ENCODE data around the gene CNTN6. TPM values are rescaled to one million over a fixed set of nuclear protein-coding genes. Genes with fewer than 3 reads are reported as not detected.

CNTN6 gene
- total RNA-seq, 1 experiment from 2014 or later: not detected

DNA sequence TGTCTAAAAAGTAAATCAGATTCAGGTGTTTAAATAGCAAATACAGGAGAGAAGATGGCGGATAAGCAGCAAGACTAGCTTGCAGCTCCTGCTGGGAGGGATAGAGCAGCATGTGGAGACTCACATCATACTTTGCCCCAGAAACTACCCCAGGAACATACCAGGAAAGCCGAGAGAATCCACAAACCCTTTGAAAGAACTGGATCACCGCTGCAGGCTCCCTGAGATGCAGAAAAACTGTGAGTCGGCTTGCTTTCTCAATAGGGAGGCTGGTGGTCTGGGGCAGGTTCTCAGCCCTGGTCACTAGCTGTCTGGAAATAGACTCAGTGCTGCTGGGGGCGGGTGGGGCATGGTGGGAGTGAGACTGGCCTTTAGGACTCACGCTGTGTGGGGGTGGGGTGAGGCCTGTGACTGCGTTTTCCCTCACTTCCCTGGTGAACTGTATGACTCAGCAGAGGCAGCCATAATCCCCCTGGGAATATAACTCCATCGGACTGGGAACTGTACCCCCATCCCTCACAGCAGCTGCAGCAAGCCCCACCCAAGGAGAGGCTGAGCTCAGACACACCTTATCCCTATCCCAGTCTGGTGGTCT lies 142.8 kb downstream of the CNTN6 start:
- no peak overlapping the region for H3K27ac Mint-ChIP-seq
- H3K36me3 Mint-ChIP-seq: peaks cover 70% of the 10 kb centered on the region
- no peak overlapping the region for H3K4me3 Mint-ChIP-seq
- ATAC-seq: no peak
- ChIA-PET CTCF (no interaction called here), POLR2A (interaction anchor here (0.6 kb wide), 1 partner anchor 13 kb away, joined by 3 read pairs; no protein-coding TSS in a partner anchor)
- no peak for DNase-seq (ENCODE audit: low spot score)
- no peaks in the 10 kb centered on the region for H3K4me1 Mint-ChIP-seq
- TF ChIP-seq TEAD4 (CRISPR knock-in tag; IDR thresholded peaks at IDR 0.05): no peak
- no peak for TF ChIP-seq MXD4 (CRISPR knock-in tag; IDR thresholded peaks at IDR 0.05; ENCODE audit: borderline replicate concordance)
- TF ChIP-seq ZNF317 (CRISPR knock-in tag; IDR thresholded peaks at IDR 0.05; ENCODE audit: borderline replicate concordance, low read depth): no peak
- no peak for TF ChIP-seq JUN (CRISPR knock-in tag; IDR thresholded peaks at IDR 0.05)
- TF ChIP-seq ZNF396 (CRISPR knock-in tag; IDR thresholded peaks at IDR 0.05; ENCODE audit: borderline replicate concordance): no peak
- no peak for TF ChIP-seq NFE2L1 (CRISPR knock-in tag; IDR thresholded peaks at IDR 0.05)
- TF ChIP-seq CBFB (CRISPR knock-in tag; IDR thresholded peaks at IDR 0.05; ENCODE audit: low read depth): no peak
- TF ChIP-seq, protein P1, sequence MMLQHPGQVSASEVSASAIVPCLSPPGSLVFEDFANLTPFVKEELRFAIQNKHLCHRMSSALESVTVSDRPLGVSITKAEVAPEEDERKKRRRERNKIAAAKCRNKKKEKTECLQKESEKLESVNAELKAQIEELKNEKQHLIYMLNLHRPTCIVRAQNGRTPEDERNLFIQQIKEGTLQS (CRISPR knock-in tag; conservative IDR thresholded peaks at IDR 0.05): no peak
- H3K9me3 Mint-ChIP-seq: peaks cover 72% of the 10 kb centered on the region
- peaks cover 5% of the 10 kb centered on the region; the same call in 1 of the 2 replicates for H3K27me3 Mint-ChIP-seq (ENCODE audit: low read depth)

DNA sequence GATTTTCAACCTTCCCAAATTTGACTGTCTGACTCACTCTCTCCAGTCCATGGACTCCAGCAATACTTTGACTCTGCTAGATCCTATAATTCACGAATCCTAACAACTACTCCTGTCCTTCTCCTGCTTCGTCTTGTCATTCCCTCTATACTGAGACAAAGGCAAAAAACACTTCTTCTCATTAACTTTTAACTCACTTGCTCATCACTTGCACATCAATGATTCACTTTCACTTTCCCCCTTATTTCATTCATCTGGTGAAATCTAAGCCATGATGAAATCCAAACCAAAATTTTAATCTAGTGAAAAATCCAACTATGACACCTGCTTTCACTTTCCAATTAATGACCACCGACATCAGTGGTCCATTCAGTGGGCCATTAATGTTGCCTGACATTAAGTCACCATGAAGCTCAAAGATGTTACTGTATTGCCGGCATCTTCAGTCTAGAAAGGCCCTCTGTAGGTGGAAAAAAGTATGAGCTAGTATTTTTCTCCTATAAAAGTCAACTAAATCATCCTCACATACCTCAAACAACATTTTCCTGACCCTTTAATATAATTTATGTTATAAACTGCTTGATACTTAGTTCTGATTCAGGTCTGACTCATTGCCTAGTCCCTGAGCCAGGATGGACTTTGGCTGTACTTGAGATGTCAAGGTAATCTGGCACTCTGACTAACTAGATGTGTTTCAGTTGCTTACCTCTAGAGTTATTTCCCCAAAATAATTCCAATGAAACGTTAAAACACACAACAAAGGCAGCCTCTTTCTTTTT lies 158.6 kb downstream of the CNTN6 start:
- DNase-seq (ENCODE audit: low spot score): no peak
- no peak for ATAC-seq
- Mint-ChIP-seq H3K27ac (no peak overlapping the region), H3K4me3 (no peak overlapping the region), H3K36me3 (peaks cover 59% of the 10 kb centered on the region), H3K4me1 (no peaks in the 10 kb centered on the region), H3K27me3 (ENCODE audit: low read depth) (peaks cover 10% of the 10 kb centered on the region), H3K9me3 (peaks cover 73% of the 10 kb centered on the region)
- ChIA-PET POLR2A (no interaction called here), CTCF (no interaction called here)
- TF ChIP-seq TEAD4 (CRISPR knock-in tag; IDR thresholded peaks at IDR 0.05) (no peak), SMAD4 (CRISPR knock-in tag; IDR thresholded peaks at IDR 0.05) (no peak), CBFB (CRISPR knock-in tag; IDR thresholded peaks at IDR 0.05; ENCODE audit: low read depth) (no peak), NR3C1 (CRISPR knock-in tag; conservative IDR thresholded peaks at IDR 0.05; ENCODE audit: low read depth) (no peak), ZNF232 (CRISPR knock-in tag; IDR thresholded peaks at IDR 0.05) (no peak), TCF7 (CRISPR knock-in tag; IDR thresholded peaks at IDR 0.05; ENCODE audit: low read depth) (no peak), ZNF317 (CRISPR knock-in tag; IDR thresholded peaks at IDR 0.05; ENCODE audit: borderline replicate concordance, low read depth) (no peak), NR1H2 (CRISPR knock-in tag; IDR thresholded peaks at IDR 0.05) (no peak), GTF2I (CRISPR knock-in tag; conservative IDR thresholded peaks at IDR 0.05) (no peak), ZNF121 (CRISPR knock-in tag; IDR thresholded peaks at IDR 0.05) (no peak), ZNF396 (CRISPR knock-in tag; IDR thresholded peaks at IDR 0.05; ENCODE audit: borderline replicate concordance) (no peak), MYBL2 (CRISPR knock-in tag; IDR thresholded peaks at IDR 0.05) (no peak), ZNF423 (CRISPR knock-in tag; IDR thresholded peaks at IDR 0.05) (no peak)
- TF ChIP-seq, protein P2, sequence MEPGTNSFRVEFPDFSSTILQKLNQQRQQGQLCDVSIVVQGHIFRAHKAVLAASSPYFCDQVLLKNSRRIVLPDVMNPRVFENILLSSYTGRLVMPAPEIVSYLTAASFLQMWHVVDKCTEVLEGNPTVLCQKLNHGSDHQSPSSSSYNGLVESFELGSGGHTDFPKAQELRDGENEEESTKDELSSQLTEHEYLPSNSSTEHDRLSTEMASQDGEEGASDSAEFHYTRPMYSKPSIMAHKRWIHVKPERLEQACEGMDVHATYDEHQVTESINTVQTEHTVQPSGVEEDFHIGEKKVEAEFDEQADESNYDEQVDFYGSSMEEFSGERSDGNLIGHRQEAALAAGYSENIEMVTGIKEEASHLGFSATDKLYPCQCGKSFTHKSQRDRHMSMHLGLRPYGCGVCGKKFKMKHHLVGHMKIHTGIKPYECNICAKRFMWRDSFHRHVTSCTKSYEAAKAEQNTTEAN (CRISPR knock-in tag; IDR thresholded peaks at IDR 0.05): no peak
- TF ChIP-seq, protein P3, sequence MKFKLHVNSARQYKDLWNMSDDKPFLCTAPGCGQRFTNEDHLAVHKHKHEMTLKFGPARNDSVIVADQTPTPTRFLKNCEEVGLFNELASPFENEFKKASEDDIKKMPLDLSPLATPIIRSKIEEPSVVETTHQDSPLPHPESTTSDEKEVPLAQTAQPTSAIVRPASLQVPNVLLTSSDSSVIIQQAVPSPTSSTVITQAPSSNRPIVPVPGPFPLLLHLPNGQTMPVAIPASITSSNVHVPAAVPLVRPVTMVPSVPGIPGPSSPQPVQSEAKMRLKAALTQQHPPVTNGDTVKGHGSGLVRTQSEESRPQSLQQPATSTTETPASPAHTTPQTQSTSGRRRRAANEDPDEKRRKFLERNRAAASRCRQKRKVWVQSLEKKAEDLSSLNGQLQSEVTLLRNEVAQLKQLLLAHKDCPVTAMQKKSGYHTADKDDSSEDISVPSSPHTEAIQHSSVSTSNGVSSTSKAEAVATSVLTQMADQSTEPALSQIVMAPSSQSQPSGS (CRISPR knock-in tag; IDR thresholded peaks at IDR 0.05; ENCODE audit: borderline replicate concordance, low read depth): no peak
- TF ChIP-seq, protein P4, sequence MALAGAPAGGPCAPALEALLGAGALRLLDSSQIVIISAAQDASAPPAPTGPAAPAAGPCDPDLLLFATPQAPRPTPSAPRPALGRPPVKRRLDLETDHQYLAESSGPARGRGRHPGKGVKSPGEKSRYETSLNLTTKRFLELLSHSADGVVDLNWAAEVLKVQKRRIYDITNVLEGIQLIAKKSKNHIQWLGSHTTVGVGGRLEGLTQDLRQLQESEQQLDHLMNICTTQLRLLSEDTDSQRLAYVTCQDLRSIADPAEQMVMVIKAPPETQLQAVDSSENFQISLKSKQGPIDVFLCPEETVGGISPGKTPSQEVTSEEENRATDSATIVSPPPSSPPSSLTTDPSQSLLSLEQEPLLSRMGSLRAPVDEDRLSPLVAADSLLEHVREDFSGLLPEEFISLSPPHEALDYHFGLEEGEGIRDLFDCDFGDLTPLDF (CRISPR knock-in tag; IDR thresholded peaks at IDR 0.05): no peak
- TF ChIP-seq, protein P5, sequence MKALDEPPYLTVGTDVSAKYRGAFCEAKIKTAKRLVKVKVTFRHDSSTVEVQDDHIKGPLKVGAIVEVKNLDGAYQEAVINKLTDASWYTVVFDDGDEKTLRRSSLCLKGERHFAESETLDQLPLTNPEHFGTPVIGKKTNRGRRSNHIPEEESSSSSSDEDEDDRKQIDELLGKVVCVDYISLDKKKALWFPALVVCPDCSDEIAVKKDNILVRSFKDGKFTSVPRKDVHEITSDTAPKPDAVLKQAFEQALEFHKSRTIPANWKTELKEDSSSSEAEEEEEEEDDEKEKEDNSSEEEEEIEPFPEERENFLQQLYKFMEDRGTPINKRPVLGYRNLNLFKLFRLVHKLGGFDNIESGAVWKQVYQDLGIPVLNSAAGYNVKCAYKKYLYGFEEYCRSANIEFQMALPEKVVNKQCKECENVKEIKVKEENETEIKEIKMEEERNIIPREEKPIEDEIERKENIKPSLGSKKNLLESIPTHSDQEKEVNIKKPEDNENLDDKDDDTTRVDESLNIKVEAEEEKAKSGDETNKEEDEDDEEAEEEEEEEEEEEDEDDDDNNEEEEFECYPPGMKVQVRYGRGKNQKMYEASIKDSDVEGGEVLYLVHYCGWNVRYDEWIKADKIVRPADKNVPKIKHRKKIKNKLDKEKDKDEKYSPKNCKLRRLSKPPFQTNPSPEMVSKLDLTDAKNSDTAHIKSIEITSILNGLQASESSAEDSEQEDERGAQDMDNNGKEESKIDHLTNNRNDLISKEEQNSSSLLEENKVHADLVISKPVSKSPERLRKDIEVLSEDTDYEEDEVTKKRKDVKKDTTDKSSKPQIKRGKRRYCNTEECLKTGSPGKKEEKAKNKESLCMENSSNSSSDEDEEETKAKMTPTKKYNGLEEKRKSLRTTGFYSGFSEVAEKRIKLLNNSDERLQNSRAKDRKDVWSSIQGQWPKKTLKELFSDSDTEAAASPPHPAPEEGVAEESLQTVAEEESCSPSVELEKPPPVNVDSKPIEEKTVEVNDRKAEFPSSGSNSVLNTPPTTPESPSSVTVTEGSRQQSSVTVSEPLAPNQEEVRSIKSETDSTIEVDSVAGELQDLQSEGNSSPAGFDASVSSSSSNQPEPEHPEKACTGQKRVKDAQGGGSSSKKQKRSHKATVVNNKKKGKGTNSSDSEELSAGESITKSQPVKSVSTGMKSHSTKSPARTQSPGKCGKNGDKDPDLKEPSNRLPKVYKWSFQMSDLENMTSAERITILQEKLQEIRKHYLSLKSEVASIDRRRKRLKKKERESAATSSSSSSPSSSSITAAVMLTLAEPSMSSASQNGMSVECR (CRISPR knock-in tag; IDR thresholded peaks at IDR 0.05; ENCODE audit: borderline replicate concordance): no peak
- TF ChIP-seq, protein P6, sequence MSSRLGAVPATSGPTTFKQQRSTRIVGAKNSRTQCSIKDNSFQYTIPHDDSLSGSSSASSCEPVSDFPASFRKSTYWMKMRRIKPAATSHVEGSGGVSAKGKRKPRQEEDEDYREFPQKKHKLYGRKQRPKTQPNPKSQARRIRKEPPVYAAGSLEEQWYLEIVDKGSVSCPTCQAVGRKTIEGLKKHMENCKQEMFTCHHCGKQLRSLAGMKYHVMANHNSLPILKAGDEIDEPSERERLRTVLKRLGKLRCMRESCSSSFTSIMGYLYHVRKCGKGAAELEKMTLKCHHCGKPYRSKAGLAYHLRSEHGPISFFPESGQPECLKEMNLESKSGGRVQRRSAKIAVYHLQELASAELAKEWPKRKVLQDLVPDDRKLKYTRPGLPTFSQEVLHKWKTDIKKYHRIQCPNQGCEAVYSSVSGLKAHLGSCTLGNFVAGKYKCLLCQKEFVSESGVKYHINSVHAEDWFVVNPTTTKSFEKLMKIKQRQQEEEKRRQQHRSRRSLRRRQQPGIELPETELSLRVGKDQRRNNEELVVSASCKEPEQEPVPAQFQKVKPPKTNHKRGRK (CRISPR knock-in tag; IDR thresholded peaks at IDR 0.05; ENCODE audit: borderline replicate concordance): no peak
- TF ChIP-seq, protein P7, sequence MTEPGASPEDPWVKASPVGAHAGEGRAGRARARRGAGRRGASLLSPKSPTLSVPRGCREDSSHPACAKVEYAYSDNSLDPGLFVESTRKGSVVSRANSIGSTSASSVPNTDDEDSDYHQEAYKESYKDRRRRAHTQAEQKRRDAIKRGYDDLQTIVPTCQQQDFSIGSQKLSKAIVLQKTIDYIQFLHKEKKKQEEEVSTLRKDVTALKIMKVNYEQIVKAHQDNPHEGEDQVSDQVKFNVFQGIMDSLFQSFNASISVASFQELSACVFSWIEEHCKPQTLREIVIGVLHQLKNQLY (CRISPR knock-in tag; IDR thresholded peaks at IDR 0.05): no peak
